ENCODE measurements around the gene PPP4R2.

DNA sequence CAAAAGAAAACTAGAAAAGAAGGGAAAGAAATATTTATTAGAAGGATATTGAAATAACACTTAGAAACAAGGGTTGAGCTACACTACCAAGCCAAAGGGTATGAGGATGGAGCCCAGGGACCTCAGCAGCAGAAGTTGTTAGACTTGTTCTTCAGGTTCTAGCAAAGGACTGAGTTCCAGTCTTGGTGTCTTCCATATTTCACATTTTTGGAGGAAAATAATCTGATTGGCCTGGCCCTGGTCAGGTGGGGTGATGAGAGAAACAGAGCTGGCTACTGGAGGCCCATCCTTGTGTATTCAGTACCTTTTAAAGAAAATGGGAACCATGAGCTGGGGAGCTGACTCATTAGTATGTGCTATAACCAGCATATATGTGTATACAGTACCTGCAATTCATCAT lies 28.2 kb downstream of the PPP4R2 start:
- no peak for TF ChIP-seq ZFP30 (CRISPR knock-in tag; IDR thresholded peaks at IDR 0.05)
- TF ChIP-seq, protein P1, sequence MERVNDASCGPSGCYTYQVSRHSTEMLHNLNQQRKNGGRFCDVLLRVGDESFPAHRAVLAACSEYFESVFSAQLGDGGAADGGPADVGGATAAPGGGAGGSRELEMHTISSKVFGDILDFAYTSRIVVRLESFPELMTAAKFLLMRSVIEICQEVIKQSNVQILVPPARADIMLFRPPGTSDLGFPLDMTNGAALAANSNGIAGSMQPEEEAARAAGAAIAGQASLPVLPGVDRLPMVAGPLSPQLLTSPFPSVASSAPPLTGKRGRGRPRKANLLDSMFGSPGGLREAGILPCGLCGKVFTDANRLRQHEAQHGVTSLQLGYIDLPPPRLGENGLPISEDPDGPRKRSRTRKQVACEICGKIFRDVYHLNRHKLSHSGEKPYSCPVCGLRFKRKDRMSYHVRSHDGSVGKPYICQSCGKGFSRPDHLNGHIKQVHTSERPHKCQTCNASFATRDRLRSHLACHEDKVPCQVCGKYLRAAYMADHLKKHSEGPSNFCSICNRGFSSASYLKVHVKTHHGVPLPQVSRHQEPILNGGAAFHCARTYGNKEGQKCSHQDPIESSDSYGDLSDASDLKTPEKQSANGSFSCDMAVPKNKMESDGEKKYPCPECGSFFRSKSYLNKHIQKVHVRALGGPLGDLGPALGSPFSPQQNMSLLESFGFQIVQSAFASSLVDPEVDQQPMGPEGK (CRISPR knock-in tag; IDR thresholded peaks at IDR 0.05; ENCODE audit: borderline replicate concordance), result no peak
- no peak for TF ChIP-seq ZC3H10 (CRISPR knock-in tag; IDR thresholded peaks at IDR 0.05)
- no peak for TF ChIP-seq BACH2 (CRISPR knock-in tag; IDR thresholded peaks at IDR 0.05; ENCODE audit: borderline replicate concordance)
- TF ChIP-seq OSR1 (CRISPR knock-in tag; IDR thresholded peaks at IDR 0.05), result no peak
- no peak for TF ChIP-seq ESRRG (CRISPR knock-in tag; IDR thresholded peaks at IDR 0.05)
- no peak for TF ChIP-seq CREB5 (CRISPR knock-in tag; IDR thresholded peaks at IDR 0.05; ENCODE audit: low read depth)
- no peak for TF ChIP-seq ZFP3 (CRISPR knock-in tag; IDR thresholded peaks at IDR 0.05)
- TF ChIP-seq SNAI2 (CRISPR knock-in tag; IDR thresholded peaks at IDR 0.05), result no peak
- TF ChIP-seq TCF4 (CRISPR knock-in tag; IDR thresholded peaks at IDR 0.05; ENCODE audit: borderline replicate concordance), result no peak
- TF ChIP-seq ZNF70 (CRISPR knock-in tag; IDR thresholded peaks at IDR 0.05), result no peak
- TF ChIP-seq RARB (CRISPR knock-in tag; IDR thresholded peaks at IDR 0.05), result no peak
- TF ChIP-seq PPARA (CRISPR knock-in tag; IDR thresholded peaks at IDR 0.05; ENCODE audit: borderline replicate concordance), result no peak

Measured in SK-N-SH treated with all-trans-retinoic acid at 6 μM for 48 hours (cell line).